ENCODE measurements around the gene AFF1.
"Not testable (repeated sequence)": the region's sequence is repeated elsewhere in the genome, so short reads cannot be mapped to it uniquely, and the experiment has no call there.

AFF1 gene

GRCh38 chr4:87012265-87012953 is 77.6 kb downstream of the AFF1 start:
- DNase-seq, result no peak

- DNase-seq, result not testable (repeated sequence)
Measured at GRCh38 chr4:87012954-87013308, 78.1 kb downstream of the AFF1 start.

GRCh38 chr4:87014284-87014782 is 79.5 kb downstream of the AFF1 start:
- DNase-seq, result no peak

- DNase-seq, result no peak
Measured at GRCh38 chr4:87015416-87015815, 80.6 kb downstream of the AFF1 start.

- DNase-seq, result no peak
Measured at GRCh38 chr4:87017580-87018342, 83.0 kb downstream of the AFF1 start.

- DNase-seq, result no peak
Measured at GRCh38 chr4:87018753-87019152, 83.9 kb downstream of the AFF1 start.

GRCh38 chr4:87019246-87019791 is 84.5 kb downstream of the AFF1 start:
- no peak for DNase-seq

- DNase-seq, result no peak
Measured at GRCh38 chr4:87019898-87020297, 85.1 kb downstream of the AFF1 start.

GRCh38 chr4:87024201-87024600 is 89.4 kb downstream of the AFF1 start:
- DNase-seq, result no peak

GRCh38 chr4:87025023-87025613 is 90.3 kb downstream of the AFF1 start:
- no peak for DNase-seq

- DNase-seq, result no peak
Measured at GRCh38 chr4:87025614-87026041, 90.8 kb downstream of the AFF1 start.

GRCh38 chr4:87026800-87027495 is 92.1 kb downstream of the AFF1 start:
- DNase-seq, result no peak

- no peak for DNase-seq
Measured at GRCh38 chr4:87029356-87029755, 94.5 kb downstream of the AFF1 start.

GRCh38 chr4:87030124-87030523 is 95.3 kb downstream of the AFF1 start:
- no peak for DNase-seq

GRCh38 chr4:87030755-87031441 is 96.1 kb downstream of the AFF1 start:
- DNase-seq, result no peak

- DNase-seq, result no peak
Measured at GRCh38 chr4:87031920-87032319, 97.1 kb downstream of the AFF1 start.

GRCh38 chr4:87032884-87033533 is 98.2 kb downstream of the AFF1 start:
- DNase-seq, result no peak

- no peak for DNase-seq
Measured at GRCh38 chr4:87033902-87034301, 99.1 kb downstream of the AFF1 start.

GRCh38 chr4:87034527-87034926 is 99.7 kb downstream of the AFF1 start:
- no peak for DNase-seq

GRCh38 chr4:87035881-87036509 is 101.2 kb downstream of the AFF1 start:
- DNase-seq, result no peak

- DNase-seq, result no peak
Measured at GRCh38 chr4:87036713-87037112, 101.9 kb downstream of the AFF1 start.
